Measurements from ENCODE around the gene WFDC2. TPM values are rescaled to one million over a fixed set of nuclear protein-coding genes. Genes with fewer than 3 reads are reported as not detected.
"Not testable (repeated sequence)": the region's sequence is repeated elsewhere in the genome, so short reads cannot be mapped to it uniquely, and the experiment has no call there.

Gene WFDC2
- total and polyA plus RNA-seq, 2 experiments from 2014 or later: 12.6 to 99.1 TPM

DNA sequence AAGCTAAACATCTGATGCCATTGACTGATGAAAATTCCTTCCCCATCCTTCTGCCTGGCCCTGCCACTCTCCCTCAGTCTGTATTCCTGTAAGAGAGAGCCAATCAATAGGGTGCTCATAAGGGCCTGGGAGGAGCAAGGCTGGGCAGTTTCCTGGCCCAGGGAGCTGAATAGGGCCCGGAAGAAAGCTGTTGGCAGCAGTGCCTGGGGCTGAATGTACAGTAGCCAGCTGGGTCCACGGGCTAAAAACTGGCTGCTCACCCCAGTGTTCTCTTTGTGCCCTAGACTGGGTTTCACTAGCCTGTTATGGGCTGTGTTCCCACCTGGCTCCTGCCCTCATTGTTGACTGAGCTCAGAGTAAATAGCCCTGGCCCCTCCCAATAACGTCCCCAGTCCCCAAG lies 1.7 kb upstream of the WFDC2 start:
- Histone ChIP-seq H3K9me2 (replicated peaks; ENCODE audit: insufficient read depth) (no peaks in the 10 kb centered on the region), H3K36me3 (replicated peaks; ENCODE audit: insufficient read depth, low read depth) (no peaks in the 10 kb centered on the region), H2AFZ (no peak overlapping the region), H3K27me3 (peaks cover 2% of the 10 kb centered on the region), H3K9me3 (ENCODE audit: low read depth) (no peaks in the 10 kb centered on the region), H3K4me3 (no peak overlapping the region), H3K79me2 (no peaks in the 10 kb centered on the region), H3K27ac (no peak overlapping the region), H3K4me2 (no peak overlapping the region), H4K20me1 (ENCODE audit: insufficient read depth, poor library complexity, severe bottlenecking) (no peaks in the 10 kb centered on the region), H3K4me1 (ENCODE audit: insufficient read depth) (peaks cover 10% of the 10 kb centered on the region)
- TF ChIP-seq EZH2phosphoT487 (IDR thresholded peaks at IDR 0.05; ENCODE audit: low read depth, severe bottlenecking, unreplicated experiment) (no peak), EZH2 (IDR thresholded peaks at IDR 0.05; ENCODE audit: borderline replicate concordance) (no peak)
- TF ChIP-seq, protein P1, sequence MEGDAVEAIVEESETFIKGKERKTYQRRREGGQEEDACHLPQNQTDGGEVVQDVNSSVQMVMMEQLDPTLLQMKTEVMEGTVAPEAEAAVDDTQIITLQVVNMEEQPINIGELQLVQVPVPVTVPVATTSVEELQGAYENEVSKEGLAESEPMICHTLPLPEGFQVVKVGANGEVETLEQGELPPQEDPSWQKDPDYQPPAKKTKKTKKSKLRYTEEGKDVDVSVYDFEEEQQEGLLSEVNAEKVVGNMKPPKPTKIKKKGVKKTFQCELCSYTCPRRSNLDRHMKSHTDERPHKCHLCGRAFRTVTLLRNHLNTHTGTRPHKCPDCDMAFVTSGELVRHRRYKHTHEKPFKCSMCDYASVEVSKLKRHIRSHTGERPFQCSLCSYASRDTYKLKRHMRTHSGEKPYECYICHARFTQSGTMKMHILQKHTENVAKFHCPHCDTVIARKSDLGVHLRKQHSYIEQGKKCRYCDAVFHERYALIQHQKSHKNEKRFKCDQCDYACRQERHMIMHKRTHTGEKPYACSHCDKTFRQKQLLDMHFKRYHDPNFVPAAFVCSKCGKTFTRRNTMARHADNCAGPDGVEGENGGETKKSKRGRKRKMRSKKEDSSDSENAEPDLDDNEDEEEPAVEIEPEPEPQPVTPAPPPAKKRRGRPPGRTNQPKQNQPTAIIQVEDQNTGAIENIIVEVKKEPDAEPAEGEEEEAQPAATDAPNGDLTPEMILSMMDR (IDR thresholded peaks at IDR 0.05; ENCODE audit: poor library complexity): no peak
- WGBS (ENCODE audit: low lambda C conversion rate, missing lambda C conversion rate): 47% methylated on average over 3 of the region's 3 CpGs
- DNase-seq (ENCODE audit: low spot score): no peak

DNA sequence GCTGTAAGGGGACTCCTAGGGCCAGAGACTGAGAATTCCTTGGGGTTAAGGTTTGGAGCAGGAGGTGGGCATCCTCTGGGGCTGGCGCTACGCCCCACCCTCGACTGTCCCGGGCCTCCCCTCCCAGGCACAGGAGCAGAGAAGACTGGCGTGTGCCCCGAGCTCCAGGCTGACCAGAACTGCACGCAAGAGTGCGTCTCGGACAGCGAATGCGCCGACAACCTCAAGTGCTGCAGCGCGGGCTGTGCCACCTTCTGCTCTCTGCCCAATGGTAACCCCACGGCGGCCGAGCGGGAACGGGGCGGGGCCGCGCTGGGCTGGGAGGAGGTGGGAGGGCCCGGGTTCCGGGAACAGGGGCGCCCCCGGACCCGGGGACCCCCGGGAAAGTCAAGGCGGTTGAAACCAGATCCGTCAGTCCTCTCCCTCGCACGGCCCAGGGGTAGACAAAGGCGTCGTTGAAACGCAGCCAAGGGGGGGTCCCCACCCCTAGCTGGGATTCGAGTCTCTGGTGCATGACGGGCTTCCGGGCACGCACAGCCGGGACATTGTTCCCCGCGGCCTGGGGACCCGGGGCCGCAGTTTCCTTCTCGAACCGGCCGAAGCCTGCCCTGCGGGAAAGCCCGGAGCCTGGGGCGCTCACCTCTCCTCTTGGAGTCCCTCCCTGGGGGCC lies 844 bp downstream of the WFDC2 start:
- TF ChIP-seq EZH2 (IDR thresholded peaks at IDR 0.05; ENCODE audit: borderline replicate concordance) (no peak), EZH2phosphoT487 (IDR thresholded peaks at IDR 0.05; ENCODE audit: low read depth, severe bottlenecking, unreplicated experiment) (no peak)
- TF ChIP-seq, protein P1 (IDR thresholded peaks at IDR 0.05; ENCODE audit: poor library complexity): no peak
- peak overlapping the region; percentile 79 for H2AFZ ChIP-seq

DNA sequence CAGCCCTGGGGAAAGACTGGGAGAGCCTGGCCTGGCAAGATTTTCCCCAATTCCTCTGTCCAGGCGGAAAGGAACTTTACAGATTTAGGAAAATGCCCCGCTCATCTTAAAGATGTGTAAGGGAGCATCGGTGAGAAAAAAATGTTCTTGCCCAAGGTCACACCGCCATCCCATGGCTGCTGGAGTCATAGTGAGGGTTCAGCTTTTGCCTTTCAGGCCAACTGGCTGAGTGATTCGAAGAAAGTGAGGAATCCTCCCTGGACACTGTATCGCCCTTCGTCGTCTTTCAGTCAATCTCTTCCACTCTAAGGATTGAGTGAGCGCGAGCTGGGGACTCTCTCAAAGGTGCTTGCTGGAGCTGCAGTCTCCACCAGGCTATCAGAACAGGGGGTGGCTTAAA lies 1.4 kb downstream of the WFDC2 start:
- Histone ChIP-seq H3K27ac (peak overlapping the region; percentile 81), H3K27me3 (peaks cover 2% of the 10 kb centered on the region)

More for the DNA sequence above, 844 bp downstream of the WFDC2 start:
- Histone ChIP-seq H3K9me2 (replicated peaks; ENCODE audit: insufficient read depth) (no peaks in the 10 kb centered on the region), H3K4me1 (ENCODE audit: insufficient read depth) (peaks cover 10% of the 10 kb centered on the region), H3K27me3 (peaks cover 2% of the 10 kb centered on the region), H4K20me1 (ENCODE audit: insufficient read depth, poor library complexity, severe bottlenecking) (no peaks in the 10 kb centered on the region), H3K27ac (peak overlapping the region; percentile 81), H3K9me3 (ENCODE audit: low read depth) (no peaks in the 10 kb centered on the region), H3K4me2 (peak overlapping the region; percentile 92), H3K4me3 (peak overlapping the region; percentile 47), H3K36me3 (replicated peaks; ENCODE audit: insufficient read depth, low read depth) (no peaks in the 10 kb centered on the region), H3K79me2 (no peaks in the 10 kb centered on the region)
- DNase-seq (ENCODE audit: low spot score): peak; percentile 65
- under 1% methylated on average over 45 of the region's 50 CpGs for WGBS (ENCODE audit: low lambda C conversion rate, missing lambda C conversion rate)

DNA sequence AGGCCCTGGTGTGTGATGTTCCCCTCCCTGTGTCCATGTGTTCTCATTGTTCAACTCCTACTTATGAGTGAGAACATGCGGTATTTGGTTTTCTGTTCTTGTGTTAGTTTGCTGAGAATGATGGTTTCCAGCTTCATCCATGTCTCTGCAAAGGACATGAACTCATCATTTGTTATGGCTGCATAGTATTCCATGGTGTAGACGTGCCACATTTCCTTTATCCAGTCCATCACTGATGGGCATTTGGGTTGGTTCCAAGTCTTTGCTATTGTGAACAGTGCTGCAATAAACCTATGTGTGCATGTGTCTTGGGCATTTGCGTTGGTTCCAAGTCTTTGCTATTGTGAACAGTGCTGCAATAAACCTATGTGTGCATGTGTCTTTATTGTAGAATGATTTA lies 2.7 kb downstream of the WFDC2 start:
- H3K4me2 ChIP-seq; H3K4me3 ChIP-seq; H3K9me3 ChIP-seq (ENCODE audit: low read depth); DNase-seq (ENCODE audit: low spot score); H3K79me2 ChIP-seq; H3K27me3 ChIP-seq; H3K27ac ChIP-seq; H4K20me1 ChIP-seq (ENCODE audit: insufficient read depth, poor library complexity, severe bottlenecking); H3K36me3 ChIP-seq (replicated peaks; ENCODE audit: insufficient read depth, low read depth); H3K9me2 ChIP-seq (replicated peaks; ENCODE audit: insufficient read depth); H2AFZ ChIP-seq: not testable (repeated sequence)
- WGBS (ENCODE audit: low lambda C conversion rate, missing lambda C conversion rate): 85% methylated on average over 3 of the region's 3 CpGs
- peaks cover 10% of the 10 kb centered on the region for H3K4me1 ChIP-seq (ENCODE audit: insufficient read depth)

More for the DNA sequence above, 1.4 kb downstream of the WFDC2 start:
- Histone ChIP-seq H4K20me1 (ENCODE audit: insufficient read depth, poor library complexity, severe bottlenecking) (no peaks in the 10 kb centered on the region), H3K79me2 (no peaks in the 10 kb centered on the region), H3K4me2 (peak overlapping the region; percentile 92), H3K4me3 (peak overlapping the region; percentile 47), H3K9me2 (replicated peaks; ENCODE audit: insufficient read depth) (no peaks in the 10 kb centered on the region), H3K9me3 (ENCODE audit: low read depth) (no peaks in the 10 kb centered on the region), H3K36me3 (replicated peaks; ENCODE audit: insufficient read depth, low read depth) (no peaks in the 10 kb centered on the region), H2AFZ (peak overlapping the region; percentile 79), H3K4me1 (ENCODE audit: insufficient read depth) (peaks cover 10% of the 10 kb centered on the region)
- 31% methylated on average over 10 of the region's 10 CpGs for WGBS (ENCODE audit: low lambda C conversion rate, missing lambda C conversion rate)
- DNase-seq (ENCODE audit: low spot score): no peak
- no peak for TF ChIP-seq EZH2 (IDR thresholded peaks at IDR 0.05; ENCODE audit: borderline replicate concordance)
- TF ChIP-seq, protein P1 (IDR thresholded peaks at IDR 0.05; ENCODE audit: poor library complexity): peak; percentile 39

DNA sequence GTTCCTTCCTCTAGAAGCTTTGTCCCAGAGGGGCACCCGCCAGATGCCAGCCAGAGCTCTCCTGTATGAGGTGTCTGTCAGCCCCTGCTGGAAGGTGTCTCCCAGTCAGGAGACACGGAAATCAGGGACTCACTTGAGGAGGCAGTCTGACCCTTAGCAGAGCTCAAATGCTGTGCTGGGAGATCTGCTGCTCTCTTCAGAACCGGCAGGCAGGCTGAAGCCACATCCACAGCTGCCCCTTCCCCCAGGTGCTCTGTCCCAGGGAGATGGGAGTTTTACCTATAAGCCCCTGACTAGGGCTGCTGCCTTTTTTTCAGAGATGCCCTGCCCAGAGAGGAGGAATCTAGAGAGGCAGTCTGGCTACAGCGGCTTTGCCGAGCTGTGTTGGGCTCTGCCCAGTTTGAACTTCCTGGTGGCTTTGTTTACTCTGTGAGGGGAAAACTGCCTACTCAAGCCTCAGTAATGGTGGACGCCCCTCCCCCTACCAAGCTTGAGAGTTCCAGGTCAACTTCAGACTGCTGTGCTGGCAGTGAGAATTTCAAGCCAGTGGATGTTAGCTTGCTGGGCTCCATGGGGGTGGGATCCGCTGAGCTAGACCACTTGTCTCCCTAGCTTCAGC lies 8.1 kb downstream of the WFDC2 start:
- not testable (repeated sequence) for DNase-seq (ENCODE audit: low spot score); H3K4me1 ChIP-seq (ENCODE audit: insufficient read depth); H3K4me3 ChIP-seq; H3K9me2 ChIP-seq (replicated peaks; ENCODE audit: insufficient read depth); H3K9me3 ChIP-seq (ENCODE audit: low read depth); H3K27ac ChIP-seq; H3K27me3 ChIP-seq; H2AFZ ChIP-seq; H3K36me3 ChIP-seq (replicated peaks; ENCODE audit: insufficient read depth, low read depth); H4K20me1 ChIP-seq (ENCODE audit: insufficient read depth, poor library complexity, severe bottlenecking); H3K79me2 ChIP-seq; H3K4me2 ChIP-seq
- 85% methylated on average over 7 of the region's 7 CpGs for whole genome bisulfite sequencing (ENCODE audit: low lambda C conversion rate, missing lambda C conversion rate)

Measured in hepatocyte (in vitro differentiated cells).